ENCODE results near the gene INTS7. TPM values are rescaled to one million over a fixed set of nuclear protein-coding genes. Genes with fewer than 3 reads are reported as not detected.
A peak's percentile ranks its signal among the peaks of the same experiment; 100 is the strongest.

INTS7 gene
- total and polyA plus RNA-seq, 2 experiments from 2014 or later = 10.9 to 34.0 TPM

GRCh38 chr1:212020975-212021374 lies 14.4 kb downstream of the INTS7 start (continued):
- no peak for TF ChIP-seq ETS1 (IDR thresholded peaks at IDR 0.05)

DNA sequence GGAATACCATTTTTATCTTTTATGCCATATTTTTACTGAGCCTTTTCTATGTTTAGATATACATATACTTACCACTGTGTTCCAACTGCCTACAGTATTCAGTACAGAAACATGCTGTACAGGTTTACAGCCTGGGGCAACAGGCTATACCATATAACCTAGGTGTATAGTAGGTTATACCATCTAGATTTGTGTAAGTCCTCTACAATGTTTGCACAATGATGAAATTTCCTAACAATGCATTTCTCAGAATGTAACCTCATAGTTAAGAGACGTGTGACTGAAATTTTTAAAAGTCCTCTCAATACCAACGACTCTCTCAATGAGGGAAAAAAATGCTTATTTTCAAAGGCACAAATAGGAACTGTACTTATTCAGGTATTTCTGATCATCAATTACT lies 21.7 kb downstream of the INTS7 start:
- H3K4me1 Mint-ChIP-seq = no peaks in the 10 kb centered on the region
- H3K9me3 Mint-ChIP-seq = peaks cover 8% of the 10 kb centered on the region; the same call in 1 of the 3 replicates
- Histone ChIP-seq H3K4me1 (ENCODE audit: insufficient read depth) (no peaks in the 10 kb centered on the region), H3K4me2 (no peak overlapping the region), H3K27ac (ENCODE audit: low read depth) (no peak overlapping the region), H3K79me2 (replicated peaks; ENCODE audit: insufficient read depth) (no peaks in the 10 kb centered on the region), H4K20me1 (replicated peaks; ENCODE audit: insufficient read depth) (no peaks in the 10 kb centered on the region), H3K36me3 (ENCODE audit: insufficient read depth) (no peaks in the 10 kb centered on the region; the same call in 1 of the 2 replicates), H3K27me3 (ENCODE audit: insufficient read depth) (no peaks in the 10 kb centered on the region), H3K9me2 (ENCODE audit: insufficient read depth) (no peaks in the 10 kb centered on the region), H3K4me3 (no peak overlapping the region), H3F3A (replicated peaks; ENCODE audit: low read depth) (no peaks in the 10 kb centered on the region), H2AFZ (no peak overlapping the region)
- H3K27me3 Mint-ChIP-seq (ENCODE audit: insufficient read depth, low read depth, poor library complexity) = no peaks in the 10 kb centered on the region
- no peak for ATAC-seq
- H3K4me3 Mint-ChIP-seq = no peak overlapping the region
- TF ChIP-seq ZNF331 (CRISPR knock-in tag; IDR thresholded peaks at IDR 0.05; ENCODE audit: low read depth) = no peak
- TF ChIP-seq JUNB (IDR thresholded peaks at IDR 0.05; ENCODE audit: unreplicated experiment) = no peak
- TF ChIP-seq ZNF114 (CRISPR knock-in tag; IDR thresholded peaks at IDR 0.05) = no peak
- TF ChIP-seq POLR2AphosphoS5 (IDR thresholded peaks at IDR 0.05; ENCODE audit: low read depth) = no peak
- DNase-seq (ENCODE audit: low spot score) = no peak
- H3K36me3 Mint-ChIP-seq (ENCODE audit: low read depth) = peaks cover 34% of the 10 kb centered on the region; the same call in 2 of the 3 replicates
- H3K27ac Mint-ChIP-seq = no peak overlapping the region

DNA sequence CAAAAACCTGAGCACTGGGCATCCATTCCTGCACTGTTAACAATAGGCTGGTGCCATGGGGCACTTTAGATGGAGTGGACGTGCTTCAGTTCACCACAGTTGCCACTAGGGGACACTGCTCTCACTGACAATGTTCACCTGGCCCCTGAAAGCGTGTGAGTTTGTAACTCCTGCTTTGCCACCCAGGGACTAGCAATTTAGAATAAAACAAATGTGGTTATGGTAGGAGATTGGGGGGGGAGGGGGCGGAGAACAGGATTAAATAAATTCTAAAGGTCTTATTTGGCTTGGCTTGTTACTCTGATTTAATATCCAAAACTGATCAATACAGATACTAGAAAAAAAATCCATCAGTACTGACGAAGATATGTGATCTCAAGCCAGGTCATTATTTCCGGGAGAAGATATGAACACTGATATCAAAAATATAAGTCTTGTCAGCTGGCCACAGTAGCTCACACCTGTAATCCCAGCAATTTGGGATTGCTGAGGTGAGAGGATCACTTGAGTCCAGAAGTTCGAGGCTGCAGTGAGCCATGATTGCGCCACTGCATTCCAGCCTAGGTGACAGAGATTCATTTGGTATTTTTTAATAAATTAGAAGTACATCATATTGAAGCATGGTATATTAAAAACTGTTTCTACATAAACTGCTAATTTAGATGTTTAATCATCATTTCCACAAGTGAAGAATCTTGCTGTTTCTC lies 23.2 kb downstream of the INTS7 start:
- H3K27ac ChIP-seq (ENCODE audit: low read depth) = no peak overlapping the region
- no peaks in the 10 kb centered on the region; the same call in 1 of the 2 replicates for H3K36me3 ChIP-seq (ENCODE audit: insufficient read depth)
- no peaks in the 10 kb centered on the region for H3F3A ChIP-seq (replicated peaks; ENCODE audit: low read depth)
- H3K4me3 ChIP-seq = no peak overlapping the region
- H3K4me1 ChIP-seq (ENCODE audit: insufficient read depth) = no peaks in the 10 kb centered on the region
- peak; percentile 98 for ATAC-seq
- Mint-ChIP-seq H3K27ac (no peak overlapping the region), H3K27me3 (ENCODE audit: insufficient read depth, low read depth, poor library complexity) (no peaks in the 10 kb centered on the region), H3K36me3 (ENCODE audit: low read depth) (peaks cover 39% of the 10 kb centered on the region; the same call in 2 of the 3 replicates), H3K4me3 (no peak overlapping the region), H3K4me1 (no peaks in the 10 kb centered on the region), H3K9me3 (peaks cover 8% of the 10 kb centered on the region; the same call in 1 of the 3 replicates)
- H3K9me2 ChIP-seq (ENCODE audit: insufficient read depth) = no peaks in the 10 kb centered on the region
- H3K27me3 ChIP-seq (ENCODE audit: insufficient read depth) = no peaks in the 10 kb centered on the region
- H2AFZ ChIP-seq = no peak overlapping the region
- H4K20me1 ChIP-seq (replicated peaks; ENCODE audit: insufficient read depth) = no peaks in the 10 kb centered on the region
- peak; percentile 82 for DNase-seq (ENCODE audit: low spot score)
- no peak for TF ChIP-seq EZH2 (IDR thresholded peaks at IDR 0.05; ENCODE audit: low read depth, unreplicated experiment)
- peak; percentile 96 to 98 for TF ChIP-seq CTCF (conservative IDR thresholded peaks at IDR 0.05; ENCODE audit: low read depth in 2 of 2)
- no peak for TF ChIP-seq POLR2AphosphoS5 (IDR thresholded peaks at IDR 0.05; ENCODE audit: low read depth)
- no peak overlapping the region for H3K4me2 ChIP-seq
- no peaks in the 10 kb centered on the region for H3K79me2 ChIP-seq (replicated peaks; ENCODE audit: insufficient read depth)

Data from GM23338 (cell line).